NCI-H2081 (cell line): ENCODE measurements around the gene PHF20.
A peak's percentile ranks its signal among the peaks of the same experiment; 100 is the strongest.
"Not testable (repeated sequence)": the region's sequence is repeated elsewhere in the genome, so short reads cannot be mapped to it uniquely, and the experiment has no call there.

Experiments
- DNase-seq, 2 experiments: peaks; one replicate each; lab custom pipeline; 2025; lab: John Stamatoyannopoulos, UW

Gene PHF20

GRCh38 chr20:35771689-35772562 is at the start of gene PHF20:
Gene PHF20, plus strand, starts transcription at chr20:35772015. Its CDS starts 29,508 bp downstream, at chr20:35801523.
- peak; percentile 92 to 97 for DNase-seq

DNA sequence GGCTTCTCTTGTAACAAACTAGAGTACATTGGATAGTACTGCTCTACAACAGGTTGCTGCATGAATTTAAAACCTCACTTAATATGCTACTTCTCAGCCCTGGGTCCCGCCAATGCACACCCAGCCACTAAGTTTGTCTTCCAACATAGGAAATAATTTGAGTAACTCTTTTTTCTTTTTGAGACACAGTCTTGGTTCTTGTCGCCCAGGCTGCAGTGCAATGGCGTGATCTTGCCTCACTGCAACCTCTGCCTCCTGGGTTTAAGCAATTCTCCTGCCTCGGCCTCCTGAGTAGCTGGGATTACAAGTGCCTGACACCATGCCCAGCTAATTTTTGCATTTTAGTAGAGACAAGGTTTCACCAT is 48.6 kb upstream of the PHF20 start:
- not testable (repeated sequence) for DNase-seq

- not testable (repeated sequence) for DNase-seq
Observed at GRCh38 chr20:35723652-35724320, 48.0 kb upstream of the PHF20 start.

GRCh38 chr20:35724321-35725230 is 47.2 kb upstream of the PHF20 start:
- DNase-seq: no peak

GRCh38 chr20:35726842-35727711 is 44.7 kb upstream of the PHF20 start:
- no peak for DNase-seq

DNA sequence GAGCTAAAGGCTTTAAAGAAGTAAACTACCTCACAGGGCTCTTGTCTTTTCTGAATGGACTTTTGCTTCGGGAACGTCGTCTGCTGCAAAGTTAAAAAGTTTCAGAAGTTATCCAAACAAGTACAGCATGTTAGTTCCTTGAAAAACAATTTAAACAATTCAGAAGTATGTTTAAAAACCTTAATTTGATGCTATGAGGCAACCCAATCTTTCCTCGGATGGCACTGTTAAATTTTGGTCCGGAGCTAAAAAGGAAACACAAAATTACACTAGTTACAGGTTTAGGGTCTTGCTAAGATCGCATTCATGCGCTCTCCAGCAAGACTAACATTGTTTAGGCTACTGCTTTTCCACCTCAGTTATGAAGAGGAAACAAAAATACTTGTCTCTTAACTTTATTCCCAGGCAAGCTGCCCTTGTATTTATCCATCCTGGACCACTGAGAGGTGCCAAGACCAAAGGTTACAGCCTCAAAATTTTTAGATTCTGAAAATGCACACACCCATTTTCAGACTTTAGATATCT is 42.5 kb upstream of the PHF20 start:
- DNase-seq: no peak

GRCh38 chr20:35729836-35730582 is 41.8 kb upstream of the PHF20 start:
- DNase-seq: no peak

DNA sequence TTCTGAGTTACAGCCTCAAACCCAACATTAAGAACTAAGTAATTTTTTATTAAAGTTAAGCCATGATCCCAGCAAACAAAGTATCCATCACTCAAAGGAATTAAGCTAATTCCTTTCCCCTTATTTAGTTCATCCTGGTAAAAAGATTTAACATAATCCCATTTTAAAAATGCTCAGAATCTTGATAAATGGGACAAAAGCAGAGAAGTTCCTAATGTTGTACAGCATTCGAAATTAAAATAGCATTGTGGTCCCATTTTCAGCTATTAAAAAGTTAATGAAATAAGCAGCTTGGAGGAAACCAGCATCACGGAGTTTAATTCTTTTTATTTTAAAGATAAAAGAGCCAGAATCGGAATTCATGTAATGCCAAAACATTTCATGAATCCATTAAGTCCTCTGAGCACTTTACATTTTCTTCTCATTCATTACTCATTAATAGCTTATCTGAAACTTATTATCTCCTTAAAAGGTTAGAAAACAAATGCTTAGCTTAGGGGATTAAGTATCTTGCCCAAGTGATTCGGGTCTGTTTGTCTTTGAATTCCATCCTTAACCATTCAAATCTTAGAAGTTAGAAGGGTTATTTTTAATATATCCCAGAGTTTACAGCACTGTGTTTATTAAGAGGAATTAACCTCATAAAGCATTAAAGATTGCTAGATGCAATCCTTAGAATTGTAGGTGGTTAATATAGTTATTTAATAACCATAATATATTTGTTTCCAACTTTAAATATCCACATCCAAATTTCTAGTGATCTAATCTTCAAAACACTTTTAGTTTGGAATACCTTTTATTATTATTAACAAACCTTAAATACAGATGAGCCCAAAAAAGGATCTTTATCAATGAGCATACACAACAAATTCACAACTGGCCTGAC is 41.0 kb upstream of the PHF20 start:
- no peak for DNase-seq

DNA sequence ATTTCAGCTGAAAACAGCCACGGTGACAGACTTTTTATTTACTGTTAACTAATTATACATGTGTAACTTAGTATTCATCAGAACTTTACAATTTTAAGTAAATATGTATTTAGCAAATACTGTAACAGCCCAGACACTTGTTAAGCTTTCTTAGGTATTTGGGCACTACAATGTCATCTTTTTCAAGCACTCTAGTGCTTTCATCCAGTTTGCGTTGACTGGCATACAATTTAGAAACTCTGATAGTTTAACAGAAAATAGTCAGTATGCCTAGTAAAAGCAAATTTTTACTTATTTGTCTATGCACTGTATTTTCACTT is 40.4 kb upstream of the PHF20 start:
- DNase-seq: no peak

DNA sequence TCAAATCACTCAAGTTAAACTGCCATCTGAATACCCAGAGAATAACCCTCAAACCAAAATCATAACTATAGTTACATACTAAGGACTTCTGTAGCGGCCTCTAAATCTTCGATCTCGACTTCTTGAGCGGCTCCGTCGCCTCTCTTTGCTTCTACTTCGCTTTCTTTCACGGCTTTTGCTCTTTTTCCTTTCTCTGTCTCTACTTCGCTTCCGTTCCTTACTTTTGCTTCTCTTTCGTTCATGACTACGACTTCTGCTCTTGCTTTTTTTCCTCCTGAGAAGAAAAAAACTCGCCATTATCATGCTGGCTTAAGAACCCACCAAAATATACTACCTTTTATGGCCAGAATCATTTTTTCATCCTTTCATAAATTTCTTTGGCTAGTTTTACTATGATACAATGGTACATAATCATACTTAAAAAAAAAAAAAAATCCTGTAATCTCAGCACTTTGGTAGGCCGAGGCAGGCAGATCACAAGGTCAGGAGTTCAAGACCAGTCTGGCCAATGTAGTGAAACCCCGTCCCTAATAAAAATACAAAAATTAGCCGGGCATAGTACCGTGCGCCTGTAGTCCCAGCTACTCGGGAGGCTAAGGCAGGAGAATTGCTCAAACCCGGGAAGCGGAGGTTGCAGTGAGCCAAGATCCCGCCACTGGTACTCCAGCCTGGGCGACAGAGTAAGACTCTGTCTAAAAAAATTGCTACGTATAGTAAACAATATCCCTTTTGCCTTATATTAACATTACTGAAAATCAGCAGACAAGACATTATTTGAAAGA is 39.8 kb upstream of the PHF20 start:
- no peak for DNase-seq

- DNase-seq: no peak
Observed at GRCh38 chr20:35732644-35732982, 39.2 kb upstream of the PHF20 start.

- DNase-seq: no peak
Observed at GRCh38 chr20:35734374-35734773, 37.4 kb upstream of the PHF20 start.

GRCh38 chr20:35734777-35735649 is 36.8 kb upstream of the PHF20 start:
- no peak for DNase-seq

- DNase-seq: no peak
Observed at GRCh38 chr20:35735826-35736470, 35.9 kb upstream of the PHF20 start.

DNA sequence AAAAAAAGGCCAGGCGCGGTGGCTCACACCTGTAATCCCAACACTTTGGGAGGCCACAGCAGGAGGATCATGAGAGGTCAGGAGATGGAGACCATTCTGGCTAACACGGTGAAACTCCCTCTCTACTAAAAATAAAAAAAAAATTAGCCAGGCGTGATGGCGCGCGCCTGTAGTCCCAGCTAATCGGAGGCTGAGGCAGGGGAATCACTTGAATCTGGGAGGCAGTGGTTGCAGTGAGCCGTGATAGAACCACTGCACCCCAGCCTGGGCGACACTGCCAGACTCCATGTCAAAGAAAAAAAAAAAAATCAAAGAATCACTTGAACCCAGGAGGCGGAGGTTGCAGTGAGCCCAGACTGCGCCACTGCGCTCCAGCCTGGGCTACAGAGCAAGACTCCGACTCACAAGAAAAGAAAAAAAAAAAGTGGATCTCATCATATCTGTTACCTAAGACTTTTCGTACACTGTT is 33.9 kb upstream of the PHF20 start:
- DNase-seq: no peak

DNA sequence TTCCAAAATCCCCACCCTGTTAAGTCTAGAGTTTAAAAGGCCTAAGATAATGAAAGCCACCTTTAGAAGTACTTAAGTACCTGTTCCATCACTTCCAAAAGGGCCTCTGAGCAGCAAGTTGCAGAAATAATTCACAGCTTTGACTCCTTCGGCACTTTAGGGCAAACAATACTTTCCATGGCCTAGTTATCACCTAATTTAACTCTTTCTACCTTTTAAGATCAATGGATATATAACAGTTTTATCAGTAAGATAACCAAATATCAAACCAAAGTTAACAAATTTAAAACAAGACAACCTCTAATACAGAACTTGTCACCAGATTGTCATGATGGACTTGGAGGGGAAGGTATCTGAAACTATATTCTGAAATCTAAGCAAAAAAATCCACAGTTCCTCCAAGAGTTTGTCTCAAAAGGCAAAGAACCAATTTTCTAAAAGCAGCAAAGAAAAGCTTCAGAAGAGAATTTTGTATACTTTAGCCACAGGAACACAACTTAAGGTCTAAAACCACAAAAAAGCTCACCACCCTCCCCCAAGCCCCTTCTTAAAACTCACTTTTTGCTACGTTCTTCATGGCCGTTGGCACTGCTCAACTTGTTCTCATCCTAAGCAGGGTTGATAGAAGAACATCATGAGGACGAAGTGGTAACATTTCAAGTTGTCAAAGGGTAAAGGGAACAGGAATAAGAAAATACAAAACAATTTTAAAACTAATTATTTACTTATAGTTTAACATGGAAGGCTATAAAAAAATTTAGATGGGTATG is 33.2 kb upstream of the PHF20 start:
- DNase-seq: no peak
